ENCODE measurements around the gene EZR.

DNA sequence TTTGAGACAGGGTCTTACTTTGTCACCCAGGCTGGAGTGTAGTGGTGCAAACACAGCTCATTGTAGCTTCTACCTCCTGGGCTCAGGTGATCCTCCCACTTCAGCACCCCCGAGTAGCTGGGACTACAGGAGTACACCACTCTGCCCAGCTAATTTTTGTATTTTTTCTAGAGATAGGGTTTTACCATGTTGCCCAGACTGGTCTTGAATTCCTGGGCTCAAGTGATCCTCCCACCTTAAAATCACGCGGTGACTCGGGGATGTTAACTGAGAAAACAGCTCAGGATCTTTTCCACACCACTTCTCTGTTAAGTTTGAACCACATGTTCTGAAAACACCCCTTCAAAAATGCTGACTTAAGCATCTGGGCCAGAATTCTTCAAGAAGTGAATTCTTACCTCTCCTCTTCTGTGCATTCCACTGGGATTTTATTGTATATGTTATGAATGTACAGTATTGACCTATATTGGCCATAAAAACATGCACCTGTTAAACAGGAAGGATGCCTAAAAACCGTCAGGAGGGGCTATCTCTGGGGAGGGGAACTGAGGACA is 96.9 kb downstream of the EZR start:
- TF ChIP-seq GATA2 (IDR thresholded peaks at IDR 0.05; ENCODE audit: low read depth, low read length), result no peak
- TF ChIP-seq GATA3 (IDR thresholded peaks at IDR 0.05; ENCODE audit: low read depth, low read length), result no peak

Data from SH-SY5Y (cell line).